Transverse colon (tissue), 4 donors: ENCODE measurements around the gene P2RY2.

Experiments used
- CTCF ChIP-seq, 5 experiments: fragments of 200-600 bp in 3 of 5; fragments of 450-650 bp in 2 of 5; sonication (generic) in 3 of 5; IDR thresholded peaks; 1 replicate in 2 of 5; 2 replicates in 3 of 5; pipeline ENCODE4 v1.5.1; 2016 to 2017; ENCODE audit warnings: antibody characterized with exemption in 5 of 5, inconsistent platforms in 3 of 5, mild to moderate bottlenecking in 2 of 5, moderate library complexity in 1 of 5
- EP300 ChIP-seq: sonication (generic); formaldehyde crosslinking; IDR thresholded peaks from one replicate; pipeline ENCODE4 v1.6.1; 2017; ENCODE audit warnings: antibody characterized with exemption, low read depth
- POLR2A ChIP-seq: fragments of 450-650 bp; IDR thresholded peaks from one replicate; pipeline ENCODE4 v1.6.1; 2016; ENCODE audit warnings: antibody characterized with exemption, mild to moderate bottlenecking, moderate library complexity
- POLR2AphosphoS5 ChIP-seq, 3 donors: sonication (generic); formaldehyde crosslinking; IDR thresholded peaks; one replicate each; pipeline ENCODE4 v1.6.1; 2016; ENCODE audit warnings: antibody characterized with exemption in 3 of 3

GRCh38 chr11:73174495-73174791 is 43.6 kb upstream of the P2RY2 start:
- TF ChIP-seq CTCF (IDR thresholded peaks at IDR 0.05) (no peak), POLR2AphosphoS5 (IDR thresholded peaks at IDR 0.05) (no peak), EP300 (no peak), POLR2A (no peak)
